Common myeloid progenitor, CD34-positive (primary cell): ENCODE results near the gene IGF2BP3.

ENCODE experiments used
- CTCF ChIA-PET: fragments of 350-600 bp; sonication (Branson Sonifier 250); formaldehyde crosslinking; loops from one replicate; lab custom pipeline; 2021; ENCODE audit warnings: antibody characterized with exemption; lab: Charles Lee
- POLR2A ChIA-PET: fragments of 350-600 bp; sonication (Branson Sonifier 250); formaldehyde crosslinking; loops from one replicate; lab custom pipeline; 2021; ENCODE audit warnings: antibody characterized with exemption; lab: Charles Lee
- DNase-seq, 3 donors: peaks; one replicate each; pipeline versions ENCODE4 v3.0.0 to v3.0.0-alpha.2; 2013
- H3K27ac ChIP-seq, 2 experiments: 1 replicate in 1 of 2; 2 replicates in 1 of 2; pipeline ENCODE4 v1.7.0; 2013; ENCODE audit warnings: inconsistent platforms in 2 of 2, low read length in 2 of 2, mild to moderate bottlenecking in 2 of 2, low read depth in 1 of 2, moderate library complexity in 1 of 2; ENCODE audit not compliant: severe bottlenecking in 2 of 2, insufficient read depth in 1 of 2, poor library complexity in 1 of 2
- H3K27me3 ChIP-seq, 5 experiments: replicated peaks in 2 of 5; 1 replicate in 3 of 5; 2 replicates in 2 of 5; pipeline versions ENCODE4 v1.6.1 to v1.7.0; 2013; ENCODE audit warnings: low read length in 4 of 5, mild to moderate bottlenecking in 2 of 5, moderate library complexity in 2 of 5, inconsistent platforms in 1 of 5; ENCODE audit not compliant: insufficient read depth in 5 of 5, control insufficient read depth in 4 of 5
- H3K36me3 ChIP-seq, 4 experiments: 1 replicate in 2 of 4; 2 replicates in 2 of 4; pipeline versions ENCODE4 v1.6.1 to v1.7.0; 2013; ENCODE audit warnings: low read length in 3 of 4, control low read depth in 1 of 4, mild to moderate bottlenecking in 1 of 4; ENCODE audit not compliant: control insufficient read depth in 4 of 4, insufficient read depth in 4 of 4
- H3K4me1 ChIP-seq, 4 experiments: 1 replicate in 3 of 4; 2 replicates in 1 of 4; pipeline versions ENCODE4 v1.6.1 to v1.7.1; 2013; ENCODE audit warnings: low read length in 3 of 4, mild to moderate bottlenecking in 3 of 4, control low read depth in 1 of 4, inconsistent platforms in 1 of 4, moderate library complexity in 1 of 4; ENCODE audit not compliant: control insufficient read depth in 4 of 4, insufficient read depth in 4 of 4; ENCODE audit errors: control extremely low read depth in 1 of 4
- H3K4me3 ChIP-seq, 7 experiments: 1 replicate in 4 of 7; 2 replicates in 3 of 7; pipeline versions ENCODE4 v1.5.1 to v1.7.0; 2013; ENCODE audit warnings: mild to moderate bottlenecking in 7 of 7, low read length in 6 of 7, moderate library complexity in 6 of 7, inconsistent platforms in 2 of 7, low read depth in 2 of 7, control low read depth in 1 of 7; ENCODE audit not compliant: insufficient read depth in 4 of 7, control insufficient read depth in 1 of 7; ENCODE audit errors: extremely low read depth in 1 of 7
- H3K9me3 ChIP-seq, 5 experiments: 1 replicate in 4 of 5; 2 replicates in 1 of 5; pipeline versions ENCODE4 v1.6.1 to v1.7.1; 2013; ENCODE audit warnings: low read length in 4 of 5, mild to moderate bottlenecking in 2 of 5, inconsistent platforms in 1 of 5, low read depth in 1 of 5, moderate library complexity in 1 of 5; ENCODE audit not compliant: control insufficient read depth in 4 of 5, insufficient read depth in 2 of 5; ENCODE audit errors: control extremely low read depth in 1 of 5
- WGBS: methylation state at CpG from one replicate; pipeline ENCODE4 v1.1.5; 2013; ENCODE audit not compliant: insufficient coverage; 5-methylcytosine and 5-hydroxymethylcytosine counted together

IGF2BP3 gene

DNA sequence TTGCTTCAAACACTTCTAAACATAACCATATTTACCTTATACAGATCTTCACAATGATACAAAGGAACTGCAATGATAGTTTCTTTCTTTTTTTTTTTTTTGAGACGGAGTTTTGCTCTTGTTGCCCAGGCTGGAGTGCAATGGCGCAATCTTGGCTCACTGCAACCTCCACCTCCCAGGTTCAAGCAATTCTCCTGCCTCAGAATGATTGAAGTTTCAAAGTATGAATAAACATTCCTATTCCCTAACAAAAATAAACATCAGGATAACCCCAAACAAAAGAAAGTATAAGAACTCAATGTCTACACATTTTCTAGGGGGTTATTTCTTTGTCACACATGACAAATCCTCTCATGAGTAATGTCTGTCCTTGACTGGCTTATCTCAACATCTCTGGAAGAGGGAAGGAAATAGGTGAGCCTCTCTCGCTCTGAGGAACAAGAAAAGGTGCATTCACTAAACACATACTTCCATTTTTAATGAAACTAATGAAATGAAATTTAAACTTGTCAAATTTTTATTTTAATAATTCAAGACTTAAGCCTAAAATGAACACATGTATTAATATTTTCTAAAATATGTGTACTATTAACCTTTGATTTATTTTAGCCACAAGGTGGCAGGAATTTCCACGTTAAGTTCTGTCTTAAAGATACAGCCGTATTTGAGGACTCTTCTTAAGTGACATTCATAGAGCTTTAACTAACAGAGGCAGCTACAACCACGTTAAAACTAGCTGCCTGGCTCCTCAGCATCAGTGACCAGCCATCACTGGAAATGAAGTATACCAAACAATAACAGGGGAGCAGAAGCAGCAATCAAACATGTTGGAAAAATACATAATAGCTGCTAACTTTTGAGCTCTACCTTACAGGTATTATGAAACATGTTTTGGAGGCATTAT lies 112.8 kb downstream of the IGF2BP3 start:
- no peak overlapping the region for H3K4me3 ChIP-seq
- peaks cover 0 to 9% (median 2%) of the 10 kb centered on the region in 4 experiments for H3K36me3 ChIP-seq
- H3K27ac ChIP-seq: no peak overlapping the region
- ChIA-PET POLR2A (no interaction called here), CTCF (interaction anchor here (0.6 to 2.7 kb wide), 20 partner anchors 8 to 192 kb away, joined by 3 to 17 read pairs (median 4); partner anchors contain the start of gene MALSU1)
- no peaks in the 10 kb centered on the region for H3K9me3 ChIP-seq
- peaks cover 4 to 38% (median 9%) of the 10 kb centered on the region in 4 experiments for H3K4me1 ChIP-seq
- DNase-seq: peak in 2 of 3 donors; percentile 61 to 63
- no peaks in the 10 kb centered on the region for H3K27me3 ChIP-seq
- WGBS: 3% methylated on average over 3 of the region's 6 CpGs

DNA sequence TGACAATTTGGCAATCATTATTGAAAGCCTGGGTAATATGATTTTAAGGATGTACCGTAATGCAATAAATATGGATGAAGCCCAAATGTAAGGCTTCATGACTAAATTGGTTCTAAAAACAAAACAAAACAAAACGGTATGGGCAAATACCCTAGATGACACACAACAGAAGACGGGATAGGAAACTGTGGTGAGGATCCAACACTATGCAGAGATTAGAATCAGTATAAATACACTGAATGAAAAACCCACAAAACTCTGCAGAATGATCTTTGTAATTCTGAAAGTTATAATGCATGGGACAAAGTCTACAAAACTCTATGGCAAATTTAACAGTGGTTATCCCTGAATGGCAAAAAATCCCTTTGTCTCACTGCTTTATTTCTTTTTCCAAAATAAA lies 113.6 kb downstream of the IGF2BP3 start:
- Histone ChIP-seq H3K27me3 (no peaks in the 10 kb centered on the region), H3K4me1 (peaks cover under 1 to 32% (median 8%) of the 10 kb centered on the region in 4 experiments), H3K4me3 (no peak overlapping the region), H3K27ac (no peak overlapping the region), H3K9me3 (no peaks in the 10 kb centered on the region), H3K36me3 (peaks cover 0 to 9% (median 2%) of the 10 kb centered on the region in 4 experiments)
- ChIA-PET POLR2A (no interaction called here), CTCF (interaction anchor here (1.5 kb wide), 1 partner anchor 105 kb away, joined by 4 read pairs; no protein-coding TSS in a partner anchor)
- peak in 2 of 3 donors; percentile 41 to 48 for DNase-seq
- 80% methylated on average over 1 of the region's 3 CpGs for WGBS

DNA sequence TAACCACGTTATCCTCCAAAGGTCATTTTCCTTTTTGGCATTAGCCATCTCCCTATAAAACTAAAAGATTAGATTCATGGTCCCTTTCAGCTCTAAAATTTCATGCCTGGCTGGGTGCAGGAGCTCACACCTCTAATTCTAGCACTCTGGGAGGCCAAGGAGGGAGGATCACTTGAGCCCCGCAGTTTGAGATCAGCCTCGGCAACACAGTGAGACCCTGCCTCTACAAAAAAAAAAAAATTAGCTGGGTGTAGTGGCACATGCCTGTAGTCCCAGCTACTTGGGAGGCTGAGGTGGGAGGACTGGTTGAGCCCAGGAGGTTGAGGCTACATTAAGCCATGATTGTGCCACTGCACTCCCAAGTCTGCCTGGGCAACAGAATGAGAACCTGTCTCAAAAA lies 114.1 kb downstream of the IGF2BP3 start:
- POLR2A ChIA-PET: no interaction called here
- CTCF ChIA-PET: interaction anchor here (0.8 to 1.5 kb wide), 4 partner anchors 17 to 108 kb away, joined by 3 to 4 read pairs (median 4); no protein-coding TSS in a partner anchor

DNA sequence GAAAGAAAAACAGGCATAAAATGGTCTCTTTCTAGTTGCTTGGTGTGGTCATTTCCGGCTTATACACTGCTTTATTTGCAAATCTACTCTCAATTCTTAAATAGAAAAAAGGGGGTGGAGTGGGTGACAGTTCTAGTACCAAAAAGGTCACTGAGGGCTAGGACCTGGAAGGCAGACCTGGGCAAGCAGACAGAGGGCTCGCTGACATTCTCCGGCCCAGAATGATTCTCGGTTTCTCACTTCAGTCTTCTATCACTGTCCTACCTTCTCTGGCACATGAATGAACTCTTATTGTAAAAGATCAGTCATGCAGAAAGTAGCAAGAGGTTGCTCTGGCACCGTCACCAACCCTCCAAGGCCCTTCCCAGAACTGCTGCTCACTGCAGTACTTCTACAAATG lies 117.1 kb downstream of the IGF2BP3 start:
- Histone ChIP-seq H3K27ac (no peak overlapping the region), H3K36me3 (peaks cover 0 to 7% (median 0%) of the 10 kb centered on the region in 4 experiments), H3K4me1 (peaks cover under 1 to 18% (median 5%) of the 10 kb centered on the region in 4 experiments), H3K9me3 (no peaks in the 10 kb centered on the region), H3K4me3 (no peak overlapping the region), H3K27me3 (no peaks in the 10 kb centered on the region)
- ChIA-PET POLR2A (no interaction called here), CTCF (interaction anchor here (1.4 kb wide), 1 partner anchor 78 kb away, joined by 4 read pairs; no protein-coding TSS in a partner anchor)
- no peak for DNase-seq
- WGBS: 90% methylated on average over 4 of the region's 5 CpGs

More for the DNA sequence above, 114.1 kb downstream of the IGF2BP3 start:
- WGBS: 88% methylated on average over 3 of the region's 3 CpGs
- Histone ChIP-seq H3K4me3 (no peak overlapping the region), H3K27ac (no peak overlapping the region), H3K27me3 (no peaks in the 10 kb centered on the region), H3K36me3 (peaks cover 0 to 9% (median 2%) of the 10 kb centered on the region in 4 experiments), H3K9me3 (no peaks in the 10 kb centered on the region), H3K4me1 (peaks cover 0 to 27% (median 4%) of the 10 kb centered on the region in 4 experiments)
- no peak for DNase-seq

DNA sequence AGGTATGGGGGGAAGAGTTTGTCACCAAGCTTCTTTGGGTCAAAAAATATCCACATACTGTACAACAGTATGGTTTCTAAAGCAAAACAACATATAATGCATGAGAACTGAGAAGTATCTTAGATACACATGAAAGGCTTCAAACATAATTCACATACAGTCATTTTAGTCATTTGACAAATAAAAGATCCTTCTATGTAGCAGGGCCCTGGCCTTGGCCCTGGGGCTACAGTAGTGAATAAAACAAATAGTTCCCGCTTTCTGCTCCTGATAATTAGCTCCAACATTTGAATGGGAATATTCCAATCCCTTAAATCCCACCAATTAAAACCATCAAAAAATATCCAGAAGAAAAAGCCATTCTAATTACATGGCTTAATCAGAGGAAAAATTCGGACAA lies 119.8 kb downstream of the IGF2BP3 start:
- ChIA-PET POLR2A (interaction anchor here (0.6 kb wide), 1 partner anchor 129 kb away, joined by 3 read pairs; no protein-coding TSS in a partner anchor), CTCF (interaction anchor here (0.9 to 1.4 kb wide), 6 partner anchors 10 to 165 kb away, joined by 3 to 4 read pairs (median 3); no protein-coding TSS in a partner anchor)
- Histone ChIP-seq H3K9me3 (no peaks in the 10 kb centered on the region), H3K4me1 (peaks cover 12 to 28% (median 25%) of the 10 kb centered on the region in 4 experiments), H3K4me3 (no peak overlapping the region), H3K27me3 (no peaks in the 10 kb centered on the region), H3K36me3 (peaks cover 0 to 13% (median 0%) of the 10 kb centered on the region in 4 experiments), H3K27ac (no peak overlapping the region)
- no peak for DNase-seq
- WGBS: 100% methylated on average over 1 of the region's 2 CpGs

DNA sequence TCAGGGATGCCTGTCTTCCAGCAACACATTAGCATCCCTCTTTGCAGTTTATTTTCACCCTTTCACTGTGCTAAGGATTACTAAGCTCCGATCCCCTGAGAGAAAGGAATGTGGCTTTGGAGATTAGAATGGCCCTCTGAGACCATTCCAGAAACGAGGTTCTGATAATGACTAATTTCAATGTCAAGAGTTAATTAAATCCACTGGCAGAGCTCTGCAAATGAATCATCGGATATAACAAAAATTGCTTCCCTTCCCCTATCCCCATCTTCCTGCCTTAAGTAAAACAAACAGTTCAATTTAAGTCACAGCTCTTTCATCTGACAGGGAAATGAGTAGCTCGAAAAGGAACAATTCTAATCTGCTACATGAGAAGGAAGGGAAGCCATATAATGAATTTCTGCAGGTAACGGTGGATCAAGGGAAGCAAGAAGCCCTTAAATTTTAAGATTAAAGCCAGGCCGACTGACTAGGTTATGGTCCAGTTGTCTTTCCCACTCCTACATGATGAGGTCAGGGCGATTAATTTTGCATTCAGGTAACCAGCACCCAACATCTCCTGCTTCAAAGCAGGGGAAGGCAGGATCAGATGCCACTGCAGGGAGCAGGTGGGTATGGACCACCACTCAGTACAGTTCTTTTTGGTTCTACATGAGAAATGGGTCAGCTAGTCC lies 120.7 kb downstream of the IGF2BP3 start:
- Histone ChIP-seq H3K4me1 (peaks cover 18 to 36% (median 33%) of the 10 kb centered on the region in 4 experiments), H3K4me3 (no peak overlapping the region), H3K27me3 (no peaks in the 10 kb centered on the region), H3K9me3 (no peaks in the 10 kb centered on the region), H3K27ac (no peak overlapping the region), H3K36me3 (peaks cover 0 to 19% (median 0%) of the 10 kb centered on the region in 4 experiments)
- ChIA-PET POLR2A (no interaction called here), CTCF (interaction anchor here (0.9 to 1.4 kb wide), 6 partner anchors 8 to 165 kb away, joined by 3 to 6 read pairs (median 4); no protein-coding TSS in a partner anchor)
- WGBS: 100% methylated on average over 5 of the region's 7 CpGs
- DNase-seq: no peak
